K562 (cell line): ENCODE data around the gene LRRC19. TPM values are rescaled to one million over a fixed set of nuclear protein-coding genes. Genes with fewer than 3 reads are reported as not detected.

Experiments
- ATAC-seq: fragments of 200-7000 bp; cut with Tn5 transposase; 3 replicates; pipeline ENCODE4 v1.9.1; 2020; ENCODE audit warnings: moderate library complexity
- Bru-seq: library from RNA; stranded (reverse); fragments of 400-500 nt; gene quantifications from one replicate; lab custom pipeline; 2021; lab: Mats Ljungman, UMichigan
- BruChase-seq, 2 experiments: library from RNA; stranded (reverse); fragments of 400-500 nt; gene quantifications; one replicate each; lab custom pipeline; 2021; lab: Mats Ljungman, UMichigan
- BruUV-seq: library from RNA; stranded (reverse); fragments of 400-500 nt; replicated peaks from 2 replicates; lab custom pipeline; 2021; lab: Mats Ljungman, UMichigan
- CTCF ChIA-PET: fragments of 300-600 bp; formaldehyde crosslinking; extraction: SDS; loops from one replicate; lab custom pipeline; 2021; ENCODE audit warnings: low intra/inter-chr PET ratio; lab: Yijun Ruan, JAX
- POLR2A ChIA-PET: fragments of 300-600, 350-650 bp; sonication (Branson Sonifier 250); formaldehyde crosslinking; extraction: SDS; loops from one replicate; lab custom pipeline; 2021; ENCODE audit warnings: antibody characterized with exemption, inconsistent platforms; lab: Yijun Ruan, JAX
- DNase-seq, 4 experiments: peaks; one replicate each; pipeline versions ENCODE4 v3.0.0 to v3.0.0-alpha.2; 2011 to 2018; ENCODE audit warnings: low spot score in 3 of 4, mixed read lengths in 3 of 4; ENCODE audit errors: extremely low read depth in 1 of 4
- FAIRE-seq: peaks from 2 replicates; lab custom pipeline; 2011; peaks lifted over from hg19 to GRCh38; lab: Jason Lieb, UNC
- H2AFZ ChIP-seq: 2 replicates; pipeline ENCODE4 v1.6.0; 2011; ENCODE audit warnings: low read depth, low read length, control low read depth, inconsistent platforms
- H3K27ac ChIP-seq: fragments of 200-600 bp; 3 replicates; pipeline ENCODE4 v1.8.0; 2011; ENCODE audit warnings: low read depth, mild to moderate bottlenecking, control low read depth, inconsistent platforms, low read length, moderate library complexity, mixed read lengths; ENCODE audit errors: extremely low read depth
- H3K27me3 ChIP-seq, 2 experiments: fragments of 300-600 bp in 1 of 2; 2 replicates in 1 of 2; 3 replicates in 1 of 2; pipeline versions ENCODE4 v1.6.0 to v1.8.0; 2011; ENCODE audit warnings: inconsistent platforms in 2 of 2, low read length in 2 of 2, mild to moderate bottlenecking in 1 of 2, mixed read lengths in 1 of 2, moderate library complexity in 1 of 2; ENCODE audit not compliant: control insufficient read depth in 2 of 2, insufficient read depth in 2 of 2
- H3K36me3 ChIP-seq: fragments of 300-600 bp; 3 replicates; pipeline ENCODE4 v1.8.0; 2011; ENCODE audit warnings: mild to moderate bottlenecking, low read length, inconsistent platforms; ENCODE audit not compliant: control insufficient read depth, insufficient read depth
- H3K4me1 ChIP-seq, 2 experiments: fragments of 200-600 bp in 1 of 2; replicated peaks in 1 of 2; 2 replicates in 1 of 2; 3 replicates in 1 of 2; pipeline versions ENCODE4 v1.5.1 to v1.8.0; 2011; ENCODE audit warnings: inconsistent platforms in 2 of 2, low read length in 2 of 2, mild to moderate bottlenecking in 1 of 2, mixed read lengths in 1 of 2, moderate library complexity in 1 of 2; ENCODE audit not compliant: control insufficient read depth in 2 of 2, insufficient read depth in 2 of 2
- H3K4me2 ChIP-seq: 2 replicates; pipeline ENCODE4 v1.6.1; 2011; ENCODE audit warnings: low read length, control low read depth, inconsistent platforms, mixed read lengths; ENCODE audit not compliant: insufficient read depth
- H3K4me3 ChIP-seq: fragments of 200-600 bp; sonication (generic), shearing (Covaris generic); 2 replicates; pipeline ENCODE4 v1.5.1; 2016; ENCODE audit warnings: control low read depth, inconsistent platforms
- H3K79me2 ChIP-seq: fragments of 200-600 bp; 3 replicates; pipeline ENCODE4 v1.8.0; 2011; ENCODE audit warnings: low read length, inconsistent platforms; ENCODE audit not compliant: control insufficient read depth, insufficient read depth
- H3K9ac ChIP-seq, 2 experiments: 2 replicates each; pipeline versions ENCODE4 v1.6.0 to v1.6.1; 2011; ENCODE audit warnings: low read depth in 2 of 2, low read length in 2 of 2, control low read depth in 1 of 2, inconsistent platforms in 1 of 2, mild to moderate bottlenecking in 1 of 2, mixed read lengths in 1 of 2; ENCODE audit not compliant: insufficient read depth in 1 of 2
- H3K9me1 ChIP-seq: one replicate; pipeline ENCODE4 v1.6.0; 2011; ENCODE audit warnings: inconsistent platforms, mild to moderate bottlenecking, low read length, moderate library complexity; ENCODE audit not compliant: control insufficient read depth, insufficient read depth
- H3K9me3 ChIP-seq: replicated peaks from 2 replicates; pipeline ENCODE4 v1.5.1; 2011; ENCODE audit warnings: low read depth, low read length, inconsistent platforms; ENCODE audit not compliant: control insufficient read depth, insufficient read depth
- H4K20me1 ChIP-seq: replicated peaks from 2 replicates; pipeline ENCODE4 v1.6.1; 2011; ENCODE audit warnings: low read length, inconsistent platforms, mixed read lengths; ENCODE audit not compliant: control insufficient read depth, insufficient read depth
- HNRNPK ChIP-seq: fragments of 200-400 bp; formaldehyde crosslinking; IDR thresholded peaks from one replicate; pipeline ENCODE4 v1.6.1; 2018; ENCODE audit warnings: mild to moderate bottlenecking, low read depth, low read length; ENCODE audit not compliant: poor library complexity, severe bottlenecking
- KHSRP ChIP-seq: fragments of 450-650 bp; IDR thresholded peaks from 2 replicates; pipeline ENCODE4 v1.6.1; 2017
- MCM3 ChIP-seq: fragments of 450-650 bp; IDR thresholded peaks from 2 replicates; pipeline ENCODE4 v1.6.1; 2016
- MED1 ChIP-seq: sonication (generic); formaldehyde crosslinking; IDR thresholded peaks from 2 replicates; pipeline ENCODE4 v1.8.1; 2023; ENCODE audit warnings: missing genetic modification reagents, borderline replicate concordance
- NFYB ChIP-seq: IDR thresholded peaks from 2 replicates; pipeline ENCODE4 v1.6.1; 2011; ENCODE audit warnings: mild to moderate bottlenecking, moderate library complexity; ENCODE audit not compliant: insufficient read length; ENCODE audit errors: extremely low read depth
- NUFIP1 ChIP-seq: fragments of 450-650 bp; IDR thresholded peaks from 2 replicates; pipeline ENCODE4 v1.6.1; 2018; ENCODE audit not compliant: partially characterized antibody
- PRDM10 ChIP-seq: fragments of 450-650 bp; IDR thresholded peaks from 2 replicates; pipeline ENCODE4 v1.6.1; 2018; ENCODE audit not compliant: partially characterized antibody
- PTRF ChIP-seq: fragments of 450-650 bp; IDR thresholded peaks from 2 replicates; pipeline ENCODE4 v1.6.1; 2016; ENCODE audit warnings: mild to moderate bottlenecking, missing genetic modification characterization, missing compliant biosample characterization
- XRCC5 ChIP-seq: fragments of 200-400 bp; formaldehyde crosslinking; IDR thresholded peaks from 2 replicates; pipeline ENCODE4 v1.6.1; 2017; ENCODE audit warnings: low read depth, mild to moderate bottlenecking, low read length
- ZBTB2 ChIP-seq: fragments of 450-650 bp; IDR thresholded peaks from 2 replicates; pipeline ENCODE4 v1.6.1; 2016; ENCODE audit warnings: antibody characterized with exemption
- ZNF12 ChIP-seq: sonication (generic); formaldehyde crosslinking; IDR thresholded peaks from 2 replicates; pipeline ENCODE4 v1.4.0; 2020; ENCODE audit warnings: mild to moderate bottlenecking, missing genetic modification reagents
- WGBS: fragments of 100-300 bp; shearing (Covaris generic); methylation state at CpG from one replicate; pipeline ENCODE4 v1.1.6; 2016; ENCODE audit warnings: low coverage, mixed read lengths; ENCODE audit not compliant: insufficient coverage; ENCODE audit errors: missing lambda C conversion rate; 5-methylcytosine and 5-hydroxymethylcytosine counted together
- in situ Hi-C: fragments of 300-500 bp; cut with MboI; formaldehyde crosslinking; loops from 4 replicates; pipeline ENCODE4 v1.15.0; 2018; ENCODE audit warnings: inconsistent platforms, mixed read lengths
- intact Hi-C: fragments of 100-400 bp; cut with micrococcal nuclease; formaldehyde crosslinking; loops from 2 replicates; pipeline ENCODE4 v1.14.2; 2022
- long read RNA-seq, 3 experiments: library from polyadenylated mRNA in 2 of 3; library from RNA in 1 of 3; unstranded in 2 of 3; stranded (forward) in 1 of 3; transcript quantifications; one replicate each; pipeline ENCODE4 v2.0.0, GENCODE V29; 2019 to 2022
- polyA minus RNA-seq, 3 experiments: library from RNA; depleted of rRNA, polyadenylated mRNA; stranded (reverse); fragments of >200 nt; gene quantifications; 2 replicates each; pipeline ENCODE4 v1.2.3, GENCODE V29; 2011
- polyA plus RNA-seq, 8 experiments: library from polyadenylated mRNA; depleted of rRNA in 4 of 8; stranded (reverse) in 5 of 8; unstranded in 3 of 8; fragments of >200 nt; fragmentation: Nextera tagmentation in 2 of 8; fragmentation: Illumina TruSeq in 1 of 8; extraction: Ambion mirVana in 2 of 8; extraction: Trizol in 1 of 8; gene quantifications; 2 replicates each; pipeline versions ENCODE4 v1.2.1 to v1.2.3, GENCODE V29; 2011 to 2014; ENCODE audit warnings: inconsistent platforms in 1 of 8, missing spikeins in 1 of 8
- total RNA-seq, 7 experiments: library from RNA; depleted of rRNA in 6 of 7; stranded (reverse); fragments of >200 nt in 6 of 7; fragmentation: Illumina TruSeq in 2 of 7; extraction: Trizol in 2 of 7; gene quantifications; 2 replicates each; pipeline versions ENCODE4 v1.2.1 to v1.2.3, GENCODE V29; 2011 to 2021; ENCODE audit warnings: low replicate concordance in 1 of 7

The LRRC19 gene
- not detected in 2 replicates for total RNA-seq (2011; cell fraction: chromatin; rRNA removed; ENCODE audit: low replicate concordance)
- total RNA-seq (2011; cell fraction: nucleolus; rRNA removed) = not detected in 2 replicates
- total RNA-seq (2011; cell fraction: nucleoplasm; rRNA removed) = not detected in 2 replicates
- total RNA-seq (2014; rRNA removed) (not detected in 2 replicates), total RNA-seq (2014; rRNA removed; fragmentation: Illumina TruSeq; extraction: Trizol) (not detected in 2 replicates), total RNA-seq (2015; rRNA removed; fragmentation: Illumina TruSeq; extraction: Trizol) (not detected in 2 replicates), total RNA-seq (2021) (not detected in 2 replicates), polyA plus RNA-seq (2011; rRNA removed) (not detected in 2 replicates), polyA plus RNA-seq (2014; fragmentation: Illumina TruSeq; extraction: Trizol) (not detected in 2 replicates), polyA plus RNA-seq (2014; fragmentation: Nextera tagmentation; extraction: Ambion mirVana) (not detected), polyA plus RNA-seq (2014; rRNA removed) (not detected in 2 replicates), polyA minus RNA-seq (2011; rRNA and poly(A)+ RNA removed) (not detected in 2 replicates), Bru-seq, nascent RNA (percentile 7 among the genes with signal in this experiment), BruChase-seq, experiment 1, labeled RNA remaining after a 2-hour chase (not detected), BruChase-seq, experiment 2, labeled RNA remaining after a 6-hour chase (not detected)
- polyA plus RNA-seq (2011; cell fraction: cytosol; rRNA removed) = not detected in 2 replicates
- polyA plus RNA-seq (2011; cell fraction: nucleus; rRNA removed) = not detected in 2 replicates
- polyA plus RNA-seq (2012) = not detected in 2 replicates
- polyA minus RNA-seq (2011; cell fraction: cytosol; rRNA and poly(A)+ RNA removed) = not detected in 2 replicates
- not detected in 2 replicates for polyA minus RNA-seq (2011; cell fraction: nucleus; rRNA and poly(A)+ RNA removed)
- long read RNA-seq, experiment 1, partial matches to known transcripts = 0 of 2 reads
- long read RNA-seq, experiment 1, other reads (novel, unspliced or antisense) = 2 of 2 reads
- long read RNA-seq, experiment 2 = 0 reads
- long read RNA-seq, experiment 3 = 0 reads

- CTCF ChIA-PET = no interaction called here
- intact Hi-C loops = no loop called here
- Histone ChIP-seq H3K9me3 (no peaks in the 10 kb centered on the region), H3K9ac (no peak within 1 kb of the TSS), H3K36me3 (no peaks in the 10 kb centered on the region), H3K9me1 (no peaks in the 10 kb centered on the region), H3K27ac (no peak within 1 kb of the TSS), H4K20me1 (no peaks in the 10 kb centered on the region), H2AFZ (no peak within 1 kb of the TSS), H3K4me2 (no peak within 1 kb of the TSS), H3K4me3 (no peak within 1 kb of the TSS), H3K79me2 (no peaks in the 10 kb centered on the region), H3K4me1 (no peaks in the 10 kb centered on the region), H3K27me3 (no peaks in the 10 kb centered on the region)
- TF ChIP-seq PRDM10 (no peak), HNRNPK (no peak), KHSRP (no peak), PTRF (no peak), MCM3 (no peak), MED1 (CRISPR knock-in tag) (no peak), NFYB (no peak), XRCC5 (no peak), NUFIP1 (no peak), ZBTB2 (no peak), ZNF12 (CRISPR knock-in tag) (no peak)
- DNase-seq = no peak
- no TSS peak for BruUV-seq
- POLR2A ChIA-PET = interaction anchor here (0.6 kb wide), 1 partner anchor 533 kb away, joined by 3 read pairs; no protein-coding TSS in a partner anchor
- no CpG with 5 or more reads among the region's 3 CpGs for WGBS
- ATAC-seq = no peak
- no peak for FAIRE-seq
- in situ Hi-C loops = no loop called here
These were observed at the start of gene LRRC19 for GRCh38 chr9:27005491-27005890. Gene LRRC19 (minus strand): TSS chr9:27005672. CDS start chr9:26999694, 5,978 bp downstream.
